Ovary (tissue), 9 donors: Measurements from ENCODE around the gene DERL3. TPM values are rescaled to one million over a fixed set of nuclear protein-coding genes. Genes with fewer than 3 reads are reported as not detected.

Experiments used
- DNase-seq, 5 donors: peaks; one replicate each; pipeline ENCODE4 v3.0.0-alpha.2; 2019 to 2020
- H3K27ac ChIP-seq, 2 donors: fragments of 200-600 bp; one replicate each; pipeline versions ENCODE4 v1.5.1 to v1.8.0; 2019 to 2022
- H3K27me3 ChIP-seq: fragments of 200-600 bp; one replicate; pipeline ENCODE4 v1.8.0; 2022
- H3K36me3 ChIP-seq: fragments of 200-600 bp; sonication (generic); one replicate; pipeline ENCODE4 v1.5.1; 2019
- H3K4me1 ChIP-seq: one replicate; pipeline ENCODE4 v1.8.1; 2013; ENCODE audit warnings: mild to moderate bottlenecking, moderate library complexity; ENCODE audit not compliant: insufficient read depth
- H3K4me3 ChIP-seq: fragments of 200-600 bp; sonication (generic); one replicate; pipeline ENCODE4 v1.5.1; 2017
- H3K9me3 ChIP-seq, 2 donors: fragments of 200-600 bp in 1 of 2; sonication (generic) in 1 of 2; one replicate each; pipeline versions ENCODE4 v1.5.1 to v1.8.1; 2013 to 2019; ENCODE audit warnings: mild to moderate bottlenecking in 1 of 2, moderate library complexity in 1 of 2
- CTCF ChIP-seq, 3 donors: fragments of 450-650 bp in 2 of 3; fragments of 200-600 bp in 1 of 3; IDR thresholded peaks; one replicate each; pipeline versions ENCODE4 v1.5.1 to v1.8.0; 2016 to 2022; ENCODE audit warnings: antibody characterized with exemption in 3 of 3, mild to moderate bottlenecking in 1 of 3
- EP300 ChIP-seq: sonication (generic); formaldehyde crosslinking; IDR thresholded peaks from one replicate; pipeline ENCODE4 v1.6.1; 2017; ENCODE audit warnings: antibody characterized with exemption
- POLR2A ChIP-seq: fragments of 450-650 bp; IDR thresholded peaks from one replicate; pipeline ENCODE4 v1.6.1; 2017; ENCODE audit warnings: antibody characterized with exemption, mild to moderate bottlenecking, moderate library complexity
- WGBS, 3 donors: extraction: QIAGEN DNeasy Blood & Tissue Kit in 1 of 3; methylation state at CpG; one replicate each; pipeline versions ENCODE4 v1.1.5 to v1.1.7; 2013 to 2017; 5-methylcytosine and 5-hydroxymethylcytosine counted together
- intact Hi-C, 4 donors: fragments of 100-400 bp; cut with DNase I; formaldehyde crosslinking; loops; one replicate each; pipeline versions ENCODE4 v1.11.0 to v1.15.1; 2022 to 2023
- polyA plus RNA-seq, 2 donors: library from polyadenylated mRNA; stranded (reverse); fragments of 200-250 nt in 1 of 2; fragments of 350-450 nt in 1 of 2; fragmentation: Illumina TruSeq in 1 of 2; extraction: RNeasy Lipid Tissue Mini Kit (QIAGEN cat#74804) in 1 of 2; gene quantifications; one replicate each; pipeline ENCODE4 v1.2.3, GENCODE V29; 2013 to 2014
- total RNA-seq, 7 donors: library from RNA; depleted of rRNA in 2 of 7; stranded (reverse); fragments of >200 nt in 2 of 7; fragmentation: NEBNext Ultra II Directional in 3 of 7; extraction: Animal tissue kit (Norgen Biotek cat#: 25700) in 3 of 7; gene quantifications; one replicate each; pipeline versions ENCODE4 v1.1.0 to v1.2.4, GENCODE V29; 2016 to 2023
- donor health status: DM: no; HTN: no; CAD: no; lungs with moderate emphysema.
- donor health status: DM: no; HTN: no; CAD: no.
- donor health status: Bipolar disorder and iron deficiency.
- donor health status: DM: yes; HTN: yes; CAD: no.
- donor health status: DM: no; HTN: no; CAD: no.
- donor health status: DM: yes; HTN: yes; CAD: no.

DERL3 gene
- total and polyA plus RNA-seq, 9 donors = 0.45 to 3.9 (median 1.8) TPM

DNA sequence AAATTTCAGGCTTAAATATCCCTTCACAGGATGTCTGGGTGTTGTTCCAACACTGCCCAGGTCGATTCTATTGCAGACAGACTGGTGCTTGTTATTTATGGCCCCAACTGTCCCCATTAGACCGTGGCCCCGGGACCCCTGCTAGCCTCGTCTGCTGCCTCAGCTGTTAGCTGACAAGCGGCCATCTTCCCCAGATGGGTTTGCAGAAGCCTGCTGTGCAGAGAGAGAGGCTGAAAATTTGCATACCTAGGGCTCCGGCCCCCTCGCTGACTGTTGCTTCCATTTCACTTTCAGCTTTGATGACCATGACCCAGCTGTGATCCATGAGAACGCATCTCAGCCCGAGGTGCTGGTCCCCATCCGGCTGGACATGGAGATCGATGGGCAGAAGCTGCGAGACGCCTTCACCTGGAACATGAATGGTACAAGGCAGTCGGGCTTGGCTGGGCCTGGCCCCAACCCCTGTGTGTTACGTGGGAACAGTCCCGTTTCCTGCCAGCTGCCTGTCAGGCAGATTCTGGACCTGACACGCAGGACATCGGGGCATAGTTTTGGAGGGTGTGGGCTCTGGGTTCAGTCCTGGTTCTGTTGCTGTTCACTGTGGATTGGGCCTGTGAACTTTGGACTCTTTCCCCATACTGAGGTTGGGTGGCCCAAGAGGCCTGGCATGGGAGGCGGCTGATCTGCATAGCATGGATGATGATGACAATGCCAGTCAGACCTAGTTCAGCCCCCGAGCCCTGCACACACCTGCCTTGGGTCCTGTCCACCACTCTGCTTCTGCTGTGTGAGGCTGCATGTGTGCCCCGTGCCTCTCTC, 35.6 kb downstream of the DERL3 start:
- Histone ChIP-seq H3K27me3 (no peaks in the 10 kb centered on the region), H3K9me3 (no peaks in the 10 kb centered on the region), H3K4me3 (no peak overlapping the region), H3K4me1 (peaks cover 2% of the 10 kb centered on the region), H3K36me3 (no peaks in the 10 kb centered on the region), H3K27ac (no peak overlapping the region)
- intact Hi-C loops = no loop called here
- TF ChIP-seq POLR2A (no peak), EP300 (no peak), CTCF (IDR thresholded peaks at IDR 0.05) (no peak)
- WGBS, 3 donors = 79 to 85% (median 82%) methylated on average over 20 to 21 of the region's 21 CpGs
- DNase-seq = no peak

- intact Hi-C loops = no loop called here
- H3K4me3 ChIP-seq = no peak overlapping the region
- 86 to 92% (median 88%) methylated on average over 8 of the region's 8 CpGs for WGBS, 3 donors
- no peak for DNase-seq
- no peak overlapping the region for H3K27ac ChIP-seq
- no peaks in the 10 kb centered on the region for H3K9me3 ChIP-seq
- H3K36me3 ChIP-seq = no peaks in the 10 kb centered on the region
- peaks cover 2% of the 10 kb centered on the region for H3K4me1 ChIP-seq
- TF ChIP-seq POLR2A (no peak), CTCF (IDR thresholded peaks at IDR 0.05) (no peak), EP300 (no peak)
- H3K27me3 ChIP-seq = no peaks in the 10 kb centered on the region
Observed at GRCh38 chr22:23801886-23802377, 36.9 kb downstream of the DERL3 start.

DNA sequence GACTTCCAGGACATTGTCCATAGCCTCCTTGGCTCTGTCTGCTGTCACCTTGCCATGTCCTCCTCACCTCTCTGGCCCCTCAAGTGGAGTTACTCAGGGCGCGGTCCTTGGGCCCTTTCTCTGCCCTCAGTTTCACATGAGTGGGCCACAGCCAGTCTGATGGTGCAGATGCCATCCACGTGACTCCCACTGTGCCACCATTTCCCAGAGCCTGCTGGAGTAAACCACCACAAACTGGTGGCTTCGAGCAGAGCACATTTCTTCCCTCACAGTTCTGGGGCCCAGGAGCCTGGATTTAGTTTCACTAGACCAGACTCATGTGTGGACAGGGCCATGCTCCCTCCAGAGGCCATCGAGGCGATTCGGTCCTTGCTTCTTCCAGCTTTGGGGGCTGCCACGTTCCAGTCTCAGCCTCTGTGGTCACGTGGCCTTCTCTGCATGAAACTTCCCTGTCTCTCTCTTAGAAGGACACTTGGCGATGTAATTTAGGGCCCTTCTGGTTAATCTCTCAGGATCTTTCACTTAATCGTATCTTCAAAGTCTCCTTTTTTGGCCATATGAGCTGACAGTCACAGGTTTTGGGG, 37.5 kb downstream of the DERL3 start:
- WGBS, 3 donors = 86 to 90% (median 89%) methylated on average over 11 of the region's 11 CpGs
- intact Hi-C loops = no loop called here
- Histone ChIP-seq H3K36me3 (no peaks in the 10 kb centered on the region), H3K4me3 (no peak overlapping the region), H3K27me3 (no peaks in the 10 kb centered on the region), H3K27ac (no peak overlapping the region), H3K9me3 (no peaks in the 10 kb centered on the region), H3K4me1 (peaks cover 2% of the 10 kb centered on the region)
- no peak for TF ChIP-seq EP300
- TF ChIP-seq POLR2A = no peak
- no peak for TF ChIP-seq CTCF (IDR thresholded peaks at IDR 0.05)
- no peak for DNase-seq

DNA sequence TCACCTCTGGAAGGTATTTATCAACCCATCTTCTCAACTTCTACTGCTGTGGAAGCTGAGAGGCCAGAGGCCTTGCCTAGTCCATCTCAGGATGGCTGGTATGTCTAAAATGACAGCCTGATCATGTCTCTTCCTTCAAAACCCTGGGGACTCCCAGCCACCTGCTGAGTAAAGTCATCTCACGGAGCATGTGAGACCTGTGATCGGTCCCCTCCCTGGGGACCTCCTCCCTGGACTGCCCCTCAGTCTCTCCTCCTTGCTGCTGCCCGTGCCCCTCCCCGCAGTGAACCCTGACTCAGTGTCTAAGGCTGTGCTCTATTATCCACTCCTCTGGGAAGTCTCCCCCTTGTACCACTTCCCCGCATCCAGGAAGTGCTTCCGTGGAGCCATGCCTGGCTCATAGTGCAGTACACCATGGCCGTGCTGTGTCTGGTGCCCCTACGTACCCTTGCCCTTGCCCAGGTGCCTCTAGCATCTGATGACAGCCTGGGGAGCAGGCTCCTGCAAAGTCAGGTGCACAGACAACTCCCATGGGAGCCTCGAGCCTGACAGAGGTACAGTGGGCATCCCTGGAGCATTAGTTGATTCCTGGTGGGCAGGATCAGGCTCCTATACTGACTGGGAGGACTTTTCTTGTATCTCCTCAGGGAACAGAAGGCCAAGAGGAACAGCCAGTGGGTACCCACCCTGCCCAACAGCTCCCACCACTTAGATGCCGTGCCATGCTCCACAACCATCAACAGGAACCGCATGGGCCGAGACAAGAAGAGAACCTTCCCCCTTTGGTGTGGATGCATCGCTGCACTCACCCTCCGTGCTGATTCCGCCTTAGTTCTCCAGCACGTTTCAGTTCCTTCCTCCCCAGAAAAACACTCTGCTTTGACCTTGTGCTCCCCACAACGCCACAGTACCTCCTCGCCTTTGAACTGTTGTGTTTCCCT, 38.2 kb downstream of the DERL3 start:
- Histone ChIP-seq H3K4me3 (no peak overlapping the region), H3K9me3 (no peaks in the 10 kb centered on the region), H3K27me3 (no peaks in the 10 kb centered on the region), H3K27ac (no peak overlapping the region), H3K36me3 (no peaks in the 10 kb centered on the region), H3K4me1 (peaks cover 2% of the 10 kb centered on the region)
- no peak for DNase-seq
- intact Hi-C loops = no loop called here
- TF ChIP-seq CTCF (IDR thresholded peaks at IDR 0.05) (no peak), POLR2A (no peak), EP300 (no peak)
- 90 to 92% (median 90%) methylated on average over 18 of the region's 18 CpGs for WGBS, 3 donors
